Stomach (tissue), 9 donors: ENCODE measurements around the gene TNRC6A. TPM values are rescaled to one million over a fixed set of nuclear protein-coding genes. Genes with fewer than 3 reads are reported as not detected.
"Not testable (repeated sequence)": the region's sequence is repeated elsewhere in the genome, so short reads cannot be mapped to it uniquely, and the experiment has no call there.

Experiments used
- DNase-seq, 2 donors: peaks; one replicate each; pipeline versions ENCODE4 v3.0.0 to v3.0.0-alpha.2; 2013 to 2019
- H3K27ac ChIP-seq, 5 donors: fragments of 200-600 bp in 4 of 5; sonication (generic) in 4 of 5; one replicate each; pipeline ENCODE4 v1.5.1; 2013 to 2019; ENCODE audit warnings: mild to moderate bottlenecking in 1 of 5, moderate library complexity in 1 of 5
- H3K27me3 ChIP-seq, 3 donors: fragments of 200-600 bp; sonication (generic); one replicate each; pipeline ENCODE4 v1.5.1; 2017 to 2019; ENCODE audit warnings: mixed run types in 1 of 3
- H3K36me3 ChIP-seq, 4 donors: fragments of 200-600 bp; sonication (generic); 1 replicate in 3 of 4; 2 replicates in 1 of 4; pipeline ENCODE4 v1.5.1; 2016 to 2019
- H3K4me1 ChIP-seq, 4 donors: fragments of 200-600 bp; sonication (generic); one replicate each; pipeline ENCODE4 v1.5.1; 2016 to 2019
- H3K4me3 ChIP-seq, 4 donors: fragments of 200-600 bp; sonication (generic) in 3 of 4; one replicate each; pipeline ENCODE4 v1.5.1; 2016 to 2019; ENCODE audit warnings: mild to moderate bottlenecking in 1 of 4
- H3K9me3 ChIP-seq, 4 donors: fragments of 200-600 bp; sonication (generic); one replicate each; pipeline ENCODE4 v1.5.1; 2016 to 2019
- CTCF ChIP-seq, 7 experiments: fragments of 450-650 bp in 4 of 7; fragments of 200-600 bp in 3 of 7; sonication (generic) in 3 of 7; IDR thresholded peaks; one replicate each; pipeline ENCODE4 v1.5.1; 2016 to 2019; ENCODE audit warnings: antibody characterized with exemption in 7 of 7, control low read depth in 2 of 7, mild to moderate bottlenecking in 1 of 7
- EP300 ChIP-seq: sonication (generic); formaldehyde crosslinking; IDR thresholded peaks from one replicate; pipeline ENCODE4 v1.6.1; 2017; ENCODE audit warnings: antibody characterized with exemption
- POLR2A ChIP-seq, 4 donors: fragments of 450-650 bp; IDR thresholded peaks; one replicate each; pipeline ENCODE4 v1.6.1; 2016; ENCODE audit warnings: antibody characterized with exemption in 4 of 4, control low read depth in 2 of 4, mild to moderate bottlenecking in 1 of 4, moderate library complexity in 1 of 4
- POLR2AphosphoS5 ChIP-seq, 3 donors: sonication (generic); formaldehyde crosslinking; IDR thresholded peaks; one replicate each; pipeline ENCODE4 v1.6.1; 2016; ENCODE audit warnings: antibody characterized with exemption in 3 of 3
- WGBS, 5 donors: extraction: QIAGEN DNeasy Blood & Tissue Kit in 3 of 5; methylation state at CpG; one replicate each; pipeline versions ENCODE4 v1.1.5 to v1.1.7; 2013 to 2018; 5-methylcytosine and 5-hydroxymethylcytosine counted together
- intact Hi-C: fragments of 100-400 bp; cut with DNase I; formaldehyde crosslinking; loops from one replicate; pipeline ENCODE4 v1.15.1; 2023; ENCODE audit warnings: low total_unique reads
- polyA plus RNA-seq, 3 donors: library from polyadenylated mRNA; stranded (reverse); fragments of 200-250 nt; gene quantifications; one replicate each; pipeline ENCODE4 v1.2.3, GENCODE V29; 2013
- total RNA-seq, 5 donors: library from RNA; depleted of rRNA; stranded (reverse); fragments of >200 nt; gene quantifications; one replicate each; pipeline versions ENCODE4 v1.1.0 to v1.2.3, GENCODE V29; 2014 to 2016
- donor health status: healthy with polysubstance abuse.
- donor health status: Bipolar disorder and iron deficiency.
- donor health status: healthy.

The TNRC6A gene
- total and polyA plus RNA-seq, 8 donors, result 6.8 to 59.6 (median 41.3) TPM

GRCh38 chr16:24841291-24841690 lies 111.8 kb downstream of the TNRC6A start:
- intact Hi-C loops, result no loop called here
- TF ChIP-seq EP300 (no peak), CTCF (IDR thresholded peaks at IDR 0.05) (no peak), POLR2A (IDR thresholded peaks at IDR 0.05) (no peak)
- no peak overlapping the region for H3K27ac ChIP-seq
- H3K27me3 ChIP-seq, result no peaks in the 10 kb centered on the region
- no peak for DNase-seq
- H3K9me3 ChIP-seq, result no peaks in the 10 kb centered on the region
- H3K4me1 ChIP-seq, result peaks cover 8 to 16% (median 14%) of the 10 kb centered on the region in 4 donors
- peaks cover 0 to 5% (median 0%) of the 10 kb centered on the region in 4 donors for H3K36me3 ChIP-seq
- H3K4me3 ChIP-seq, result no peak overlapping the region

DNA sequence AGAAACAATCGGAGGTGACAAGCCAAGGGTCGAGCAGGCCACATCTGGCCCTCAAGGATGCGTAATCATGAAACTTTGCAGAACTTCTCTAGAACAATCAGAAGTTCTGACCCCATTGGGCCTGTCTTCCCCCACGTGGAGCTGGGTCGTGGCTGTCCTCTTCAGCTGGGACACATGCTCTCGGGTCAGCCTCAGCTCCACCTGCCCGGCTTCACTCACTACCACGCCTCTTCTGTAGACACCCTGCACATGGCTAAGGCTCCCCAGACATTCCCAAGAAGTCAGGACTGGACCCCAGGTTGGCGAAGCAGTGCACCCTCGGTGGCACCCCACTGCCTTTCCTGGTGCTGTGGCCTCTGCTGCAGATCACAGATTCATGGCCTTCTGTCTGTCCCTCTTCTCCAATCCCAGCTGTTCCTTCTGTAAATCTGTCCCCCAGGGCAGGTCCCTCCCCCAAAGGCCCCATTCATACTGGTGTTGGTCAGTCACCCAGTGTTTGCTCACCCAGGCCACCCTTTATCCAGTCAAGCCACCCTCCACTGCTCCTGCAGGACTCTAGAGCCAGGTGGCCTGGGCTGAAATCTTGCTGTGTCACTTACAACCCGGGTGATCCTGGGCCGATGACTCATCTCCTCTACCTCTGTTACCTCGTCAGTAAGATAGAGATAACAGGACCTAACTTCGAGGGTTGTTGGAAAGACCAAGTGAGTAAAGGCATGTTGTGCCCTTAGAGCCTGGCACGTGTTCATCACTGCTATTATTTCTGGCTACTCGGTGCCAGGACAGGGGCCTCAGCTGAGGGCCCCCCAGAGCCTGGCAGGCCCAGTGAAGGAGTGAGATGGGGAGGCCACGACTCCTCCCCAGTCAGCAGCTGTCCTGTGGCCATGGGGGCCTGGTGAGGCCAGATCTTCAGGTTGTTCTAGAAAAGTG lies 114.9 kb downstream of the TNRC6A start:
- H3K9me3 ChIP-seq, result no peaks in the 10 kb centered on the region
- H3K27ac ChIP-seq, result no peak overlapping the region
- H3K4me1 ChIP-seq, result peaks cover 1 to 4% (median 3%) of the 10 kb centered on the region in 4 donors
- intact Hi-C loops, result no loop called here
- TF ChIP-seq POLR2A (IDR thresholded peaks at IDR 0.05), result no peak
- no peak for TF ChIP-seq CTCF (IDR thresholded peaks at IDR 0.05)
- TF ChIP-seq EP300, result no peak
- TF ChIP-seq POLR2AphosphoS5 (IDR thresholded peaks at IDR 0.05), result no peak
- H3K36me3 ChIP-seq, result no peaks in the 10 kb centered on the region
- H3K27me3 ChIP-seq, result no peaks in the 10 kb centered on the region
- H3K4me3 ChIP-seq, result no peak overlapping the region
- DNase-seq, result peak in 1 of 2 donors; percentile 48
- WGBS, 5 donors, result 67 to 76% (median 73%) methylated on average over 12 to 17 of the region's 17 CpGs

GRCh38 chr16:24845031-24845365 lies 115.5 kb downstream of the TNRC6A start:
- DNase-seq, intact Hi-C loops: not testable (repeated sequence)
- 84 to 97% (median 91%) methylated on average over 2 of the region's 2 CpGs for WGBS, 5 donors

DNA sequence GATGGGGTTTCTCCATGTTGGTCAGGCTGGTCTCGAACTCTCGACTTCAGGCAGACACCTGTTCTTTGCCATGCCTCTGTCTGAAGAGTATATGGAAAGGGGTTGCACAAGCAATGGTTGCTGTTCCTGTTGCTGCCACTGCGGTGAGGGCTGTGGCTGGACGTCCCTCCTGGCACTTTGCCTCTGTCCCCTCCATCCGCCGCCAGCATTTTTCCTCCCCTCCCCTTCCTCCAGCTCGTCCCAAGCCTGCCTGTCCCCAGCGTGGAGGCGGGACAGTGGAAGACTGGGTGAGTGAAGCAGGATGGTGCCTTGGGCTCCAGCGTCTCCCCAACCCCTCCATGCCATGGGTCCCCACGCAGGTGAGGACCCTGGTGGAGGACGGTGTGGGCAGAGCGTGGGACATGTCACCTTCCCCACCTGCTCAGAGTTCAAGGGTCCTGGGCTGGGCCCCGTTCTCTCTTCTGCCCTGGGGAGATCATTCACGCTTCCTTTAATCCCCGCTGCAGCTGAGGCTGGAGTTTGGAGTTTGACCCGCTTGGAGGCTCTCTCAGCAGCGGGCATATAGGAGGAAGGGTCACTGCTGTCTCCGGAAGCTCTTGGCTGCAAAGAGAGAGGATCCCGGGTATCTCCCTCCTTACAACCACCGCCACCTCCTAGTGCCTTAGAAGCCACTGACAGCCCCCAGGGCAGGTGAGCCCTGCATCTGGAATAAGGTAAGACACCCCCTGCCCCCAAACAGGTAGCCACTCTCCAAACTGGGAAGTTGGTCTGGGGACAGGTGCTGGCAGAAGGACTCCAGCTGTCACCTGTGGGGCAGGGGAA lies 116.5 kb downstream of the TNRC6A start, which contains the start of gene SLC5A11:
SLC5A11 (plus strand) TSS at position 238 of the 822 bp plus-strand sequence. CDS start 12,681 bp downstream, outside the sequence.
- H3K36me3 ChIP-seq, result no peaks in the 10 kb centered on the region
- DNase-seq, result no peak
- H3K27ac ChIP-seq, result no peak within 1 kb of the TSS
- WGBS, 5 donors, result 66 to 80% (median 67%) methylated on average over 20 to 21 of the region's 21 CpGs
- no peak for TF ChIP-seq POLR2A (IDR thresholded peaks at IDR 0.05)
- TF ChIP-seq EP300, result no peak
- no peak for TF ChIP-seq CTCF (IDR thresholded peaks at IDR 0.05)
- TF ChIP-seq POLR2AphosphoS5 (IDR thresholded peaks at IDR 0.05), result no peak
- H3K4me3 ChIP-seq, result no peak within 1 kb of the TSS
- H3K9me3 ChIP-seq, result no peaks in the 10 kb centered on the region
- intact Hi-C loops, result no loop called here
- H3K27me3 ChIP-seq, result no peaks in the 10 kb centered on the region
- no peaks in the 10 kb centered on the region for H3K4me1 ChIP-seq

More at GRCh38 chr16:24845031-24845365, 115.5 kb downstream of the TNRC6A start:
- H3K4me3 ChIP-seq, H3K36me3 ChIP-seq, H3K27ac ChIP-seq, H3K27me3 ChIP-seq, H3K9me3 ChIP-seq, H3K4me1 ChIP-seq: not testable (repeated sequence)
